AG20443 (cell line): ENCODE data around the gene EPHA3.

ENCODE experiments used
- DNase-seq: peaks from one replicate; pipeline ENCODE4 v3.0.0; 2012; ENCODE audit warnings: low spot score, mixed read lengths

The EPHA3 gene

DNA sequence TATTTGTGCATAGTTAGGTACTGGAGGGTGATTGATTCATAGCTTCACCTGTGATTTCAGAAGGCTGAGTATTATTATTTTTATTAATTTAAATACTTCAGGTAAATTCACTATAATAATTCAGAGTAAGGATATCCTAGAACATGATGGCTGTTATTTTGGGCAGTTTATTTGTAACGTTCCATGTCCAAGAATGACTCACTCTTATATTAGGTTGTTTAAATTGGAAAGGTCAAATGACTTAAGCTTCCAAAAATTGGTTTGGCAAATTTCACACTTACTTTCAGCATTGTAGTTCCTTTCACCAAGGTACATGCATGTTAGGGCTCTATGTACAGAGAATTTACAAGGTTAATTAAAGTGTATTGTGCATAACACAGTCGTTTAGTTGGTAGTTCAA, 120.2 kb downstream of the EPHA3 start:
- DNase-seq = no peak

DNA sequence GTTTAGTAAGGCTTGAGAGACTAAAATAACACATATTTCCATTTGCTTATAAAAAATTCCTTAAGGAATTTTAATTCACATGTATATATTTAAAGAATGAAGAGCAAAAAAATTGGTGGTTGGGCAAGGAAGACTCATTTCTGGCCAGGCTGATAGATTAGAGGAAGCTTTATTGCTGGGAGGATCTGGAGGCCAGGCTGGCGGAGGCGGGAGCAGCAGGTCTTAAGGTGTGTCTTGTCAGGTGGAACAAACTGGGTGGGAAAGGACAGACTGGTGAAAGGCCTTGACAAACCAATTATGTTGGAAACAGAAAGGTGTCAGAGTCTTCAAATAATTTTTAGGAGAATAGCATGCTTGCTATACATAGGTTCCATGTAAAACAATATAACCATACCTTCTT, 124.7 kb downstream of the EPHA3 start:
- DNase-seq = no peak

DNA sequence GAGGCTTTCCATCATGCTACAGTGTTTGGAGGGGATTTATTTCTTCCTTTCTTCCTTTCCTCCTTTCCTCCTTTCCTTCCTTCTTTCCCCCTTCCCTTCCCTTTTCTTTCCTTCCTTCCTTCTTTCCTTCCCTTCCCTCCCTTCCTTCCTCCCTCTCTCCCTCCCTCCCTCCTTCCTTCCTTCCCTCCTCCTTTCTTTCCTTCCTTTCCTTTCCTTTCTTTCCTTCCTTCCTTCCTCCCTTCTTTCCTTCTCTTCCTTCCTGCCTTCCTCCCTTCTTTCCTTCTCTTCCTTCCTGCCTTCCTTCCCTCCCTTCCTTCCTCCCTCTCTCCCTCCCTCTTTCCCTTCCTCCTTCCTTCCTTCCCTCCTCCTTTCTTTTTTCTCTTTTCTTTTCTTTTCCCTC, 127.2 kb downstream of the EPHA3 start:
- no peak for DNase-seq

DNA sequence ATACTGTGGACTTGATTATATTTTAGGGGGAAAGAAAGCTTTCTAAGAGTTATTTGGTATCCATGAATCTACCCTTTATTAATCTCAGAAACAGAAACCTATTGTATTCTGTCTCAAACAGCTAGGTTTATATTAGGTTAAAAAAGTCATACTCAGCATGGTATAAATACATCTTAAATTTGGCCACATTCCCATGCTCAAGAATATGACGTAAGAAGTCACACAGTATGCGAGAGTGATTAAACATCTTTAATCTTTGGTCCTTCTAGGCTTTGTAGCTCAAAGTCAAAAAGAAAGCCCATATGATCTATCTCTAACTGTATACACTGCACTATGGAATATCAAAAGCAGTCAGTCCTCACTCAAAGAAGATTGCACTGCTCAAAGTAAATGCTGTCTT, 131.4 kb downstream of the EPHA3 start:
- no peak for DNase-seq

DNA sequence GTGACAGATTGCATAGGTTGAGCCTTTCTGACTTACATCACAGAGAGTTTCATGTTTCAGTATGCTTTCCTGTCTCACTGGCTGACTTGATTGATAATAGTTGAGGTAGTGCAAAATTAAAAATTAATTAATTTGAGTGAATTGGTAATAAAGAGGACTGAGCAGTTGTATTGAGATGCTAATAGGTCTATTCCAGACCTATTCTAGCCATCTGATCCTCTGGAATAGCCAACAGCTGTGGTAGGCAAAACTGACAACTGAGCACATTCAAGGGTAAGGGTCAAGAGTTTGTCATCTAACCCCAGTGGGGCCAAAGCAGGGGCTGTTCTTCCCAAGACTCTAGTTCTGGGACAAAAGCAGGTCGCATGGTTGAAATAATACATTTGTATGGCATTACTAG, 132.4 kb downstream of the EPHA3 start:
- DNase-seq = no peak

DNA sequence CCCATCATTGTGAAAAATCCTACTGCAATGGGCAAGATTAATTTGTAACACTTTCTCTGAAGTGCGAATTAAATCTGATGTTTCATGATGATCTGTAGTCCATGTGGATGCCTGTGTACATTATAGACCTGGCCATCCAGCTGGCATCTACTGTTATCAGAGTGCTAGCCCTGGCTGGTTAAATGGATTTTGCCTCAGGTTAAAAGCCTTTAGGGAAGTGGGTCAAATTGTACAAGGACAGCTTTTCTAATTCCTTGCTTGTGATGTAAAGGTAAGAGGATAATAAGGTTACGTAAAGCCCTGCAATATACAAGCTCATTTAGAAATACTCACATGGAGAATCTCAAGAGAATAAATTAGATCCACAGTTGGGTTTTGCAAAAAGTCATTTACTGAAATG, 138.2 kb downstream of the EPHA3 start:
- DNase-seq = no peak

DNA sequence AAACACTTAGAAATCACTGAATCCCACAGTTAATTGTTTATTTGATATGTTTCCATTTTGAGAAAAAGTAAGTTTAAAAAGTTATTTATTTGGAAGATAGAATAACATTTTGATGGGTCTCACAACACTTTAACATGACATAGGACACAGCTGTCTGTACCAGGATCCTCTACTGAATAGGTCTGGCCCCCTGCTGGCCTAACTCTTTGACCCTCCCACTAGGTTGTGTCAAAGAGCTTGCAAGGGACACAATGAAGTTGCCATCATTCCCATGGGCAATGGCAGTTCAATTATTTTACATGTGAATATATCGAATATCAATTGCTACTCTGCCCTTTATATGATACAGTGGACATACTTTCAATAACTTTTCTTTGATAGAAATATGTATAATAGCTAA, 138.9 kb downstream of the EPHA3 start:
- DNase-seq = no peak

DNA sequence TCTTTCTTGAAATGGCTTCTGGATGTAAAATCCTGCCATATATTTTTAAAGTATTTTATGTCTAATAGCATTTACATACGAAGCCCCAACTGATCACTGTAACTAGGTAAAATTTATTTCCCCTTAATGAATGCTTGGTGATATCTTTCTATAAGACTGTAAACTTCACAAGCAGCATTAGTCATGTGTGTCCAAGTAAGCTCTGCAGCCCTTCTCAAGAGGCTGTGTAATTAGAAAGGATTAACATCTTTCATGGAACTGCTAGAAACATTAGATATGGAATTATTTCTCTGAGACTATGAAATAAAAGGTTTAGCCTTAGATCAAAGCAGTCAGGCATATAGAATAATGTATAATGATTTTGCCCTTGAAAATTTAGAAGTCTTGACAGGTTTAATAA, 143.3 kb downstream of the EPHA3 start:
- no peak for DNase-seq

DNA sequence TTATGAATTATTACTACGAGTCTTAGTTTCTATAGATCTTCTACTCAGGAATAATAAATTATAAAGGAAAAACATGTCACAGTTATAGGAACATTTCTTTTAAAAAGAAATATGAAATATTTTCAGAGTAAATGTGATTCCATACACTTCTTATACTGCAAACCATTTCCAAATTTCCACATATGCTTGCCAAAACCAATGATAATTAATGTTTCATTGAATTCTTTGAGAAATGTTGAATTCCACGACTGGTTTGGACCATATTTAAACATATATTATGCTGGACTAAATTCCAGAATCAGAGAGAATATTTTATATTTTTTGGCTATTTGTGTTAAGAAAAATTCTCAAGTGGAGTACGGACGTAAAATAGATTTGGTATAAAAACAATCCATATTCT, 144.6 kb downstream of the EPHA3 start:
- DNase-seq = no peak

DNA sequence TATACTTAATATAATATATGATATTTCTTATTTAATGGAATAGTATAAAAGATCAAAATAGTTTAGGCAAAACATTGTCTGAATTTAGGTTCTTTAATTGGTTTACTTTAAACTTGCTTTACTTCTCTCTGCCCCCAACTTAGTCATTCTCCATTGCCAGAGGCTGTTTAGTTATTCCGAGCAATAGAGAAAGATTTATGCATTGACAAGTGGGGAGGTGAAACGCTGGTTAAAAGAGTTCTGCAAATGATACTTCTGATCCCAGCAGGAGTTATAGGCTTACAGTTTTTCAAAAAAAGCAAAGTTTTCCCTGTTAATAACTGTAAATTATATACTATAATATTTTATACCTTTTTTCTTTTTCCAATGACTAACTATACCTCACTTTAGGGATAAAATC, 145.4 kb downstream of the EPHA3 start:
- no peak for DNase-seq

DNA sequence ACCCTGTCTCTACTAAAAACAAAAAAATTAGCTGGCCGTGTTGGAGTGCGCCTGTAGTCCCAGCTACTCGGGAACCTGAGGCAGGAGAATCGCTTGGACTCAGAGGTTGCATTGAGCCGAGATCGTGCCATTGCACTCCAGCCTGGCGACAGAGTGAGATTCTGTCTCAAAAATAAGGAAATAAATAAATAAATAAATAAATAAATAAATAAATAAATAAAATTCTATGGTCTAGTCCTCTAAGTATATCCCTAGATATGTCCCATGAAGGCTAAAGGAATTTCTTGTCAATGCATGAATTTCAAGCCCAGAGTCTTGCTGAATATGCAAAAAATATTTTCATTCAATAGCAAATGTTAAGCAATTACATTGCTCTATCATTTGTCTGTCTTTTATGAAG, 149.0 kb downstream of the EPHA3 start:
- DNase-seq = no peak

DNA sequence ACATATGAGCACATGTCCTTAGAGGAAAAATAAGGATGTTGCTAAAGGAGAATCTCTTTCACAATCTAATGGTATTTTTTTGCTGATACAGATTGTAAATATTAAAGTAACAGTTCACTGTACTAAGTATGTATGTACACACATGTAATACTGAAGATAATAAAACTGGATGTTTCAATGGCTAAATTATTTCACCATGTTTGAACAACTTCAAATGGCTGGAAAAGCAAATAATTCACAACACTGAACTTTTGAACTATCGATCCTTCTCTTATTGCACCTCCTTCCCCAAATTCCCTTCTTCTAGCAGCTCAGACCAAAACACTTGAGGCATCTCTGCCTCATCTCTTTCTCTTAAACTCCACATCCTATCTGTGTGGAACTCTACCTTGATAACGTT, 149.5 kb downstream of the EPHA3 start:
- no peak for DNase-seq

DNA sequence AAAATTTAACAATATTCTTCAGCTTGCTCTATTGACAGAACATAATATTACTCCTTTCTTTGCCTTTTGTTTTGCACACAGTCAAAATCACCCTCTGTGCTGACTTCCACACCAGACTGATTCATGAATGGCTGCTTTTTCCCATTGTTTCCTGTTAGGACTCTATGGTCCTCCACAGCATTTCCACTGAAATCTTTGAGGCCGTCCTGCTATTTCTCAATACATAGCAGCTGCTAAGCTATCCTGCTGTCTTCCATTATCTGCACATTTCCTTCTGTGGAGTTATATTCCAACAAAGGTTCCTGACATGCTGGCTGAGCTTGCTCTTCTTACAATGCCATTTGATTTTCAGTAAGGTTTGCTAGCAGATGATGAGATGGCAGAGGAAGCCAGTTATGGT, 153.3 kb downstream of the EPHA3 start:
- DNase-seq = no peak

DNA sequence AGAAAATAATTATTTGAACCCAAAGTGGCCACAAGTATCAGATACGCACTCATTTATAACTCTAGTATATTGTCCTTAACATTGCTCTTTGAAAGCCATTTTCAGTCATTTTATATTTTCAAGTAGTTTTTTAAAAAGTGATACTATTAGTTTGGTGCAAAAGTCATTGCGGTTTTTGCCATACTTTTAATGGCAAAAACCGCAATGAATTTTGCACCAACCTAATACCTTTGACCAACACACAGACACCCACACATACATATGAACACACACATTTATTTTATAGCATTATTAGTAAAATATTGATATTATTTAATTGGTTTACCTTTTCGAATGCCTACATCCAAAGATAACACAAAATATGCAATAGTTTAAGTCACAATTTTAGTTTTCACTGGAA, 154.3 kb downstream of the EPHA3 start:
- no peak for DNase-seq

DNA sequence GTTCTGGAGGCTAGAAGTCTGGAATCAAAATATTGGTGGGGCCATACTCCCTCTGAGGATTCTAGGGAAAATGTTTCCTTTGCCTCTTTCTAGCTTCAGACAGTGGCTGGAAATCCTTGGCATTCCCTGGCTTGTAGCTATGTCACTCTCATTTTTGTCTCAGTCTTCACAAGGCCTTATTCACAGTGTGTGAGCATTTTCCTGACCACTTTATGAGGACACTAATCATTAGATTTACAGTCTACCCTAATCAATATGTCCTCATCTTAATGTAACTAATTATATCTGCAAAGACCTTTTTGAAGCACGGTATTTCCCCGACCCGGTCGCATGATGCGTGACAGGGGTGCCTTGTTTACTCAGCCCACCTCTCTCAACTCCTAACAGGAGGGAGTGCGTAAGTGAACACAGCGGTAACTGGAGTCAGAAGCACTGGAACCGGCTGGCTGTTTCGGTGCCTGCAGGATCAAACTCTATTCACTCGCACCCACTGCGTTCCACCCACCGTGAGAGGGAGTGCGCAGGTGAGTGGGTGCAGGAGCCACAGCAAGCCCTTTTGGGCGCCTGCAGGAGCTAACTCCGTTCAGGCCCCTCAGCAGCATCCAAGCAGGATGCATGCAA, 155.0 kb downstream of the EPHA3 start:
- no peak for DNase-seq

DNA sequence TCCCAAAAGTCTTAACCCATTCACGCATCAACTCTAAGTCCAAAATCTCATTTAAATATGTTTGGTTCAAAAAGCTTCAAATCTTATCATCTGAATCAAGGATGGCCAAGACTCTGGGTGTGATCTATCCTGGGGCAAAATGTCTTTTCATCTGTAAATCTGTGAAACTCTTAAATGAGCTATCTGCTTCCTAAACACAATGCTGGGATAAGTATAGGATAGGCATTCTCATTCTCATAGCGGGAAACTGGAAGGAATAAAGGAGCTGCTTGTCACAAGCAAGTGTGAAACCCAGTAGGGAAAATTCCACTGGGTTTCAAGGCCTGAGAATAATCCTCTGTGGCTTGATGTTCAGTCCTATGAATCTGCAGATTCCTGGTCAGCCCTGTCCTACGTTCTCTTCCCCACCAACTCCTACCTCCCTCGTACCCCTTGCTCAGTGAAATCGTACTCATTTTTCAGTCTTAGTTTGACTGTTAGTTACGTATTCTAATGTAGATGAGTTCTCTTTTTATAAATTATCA, 156.7 kb downstream of the EPHA3 start:
- no peak for DNase-seq

DNA sequence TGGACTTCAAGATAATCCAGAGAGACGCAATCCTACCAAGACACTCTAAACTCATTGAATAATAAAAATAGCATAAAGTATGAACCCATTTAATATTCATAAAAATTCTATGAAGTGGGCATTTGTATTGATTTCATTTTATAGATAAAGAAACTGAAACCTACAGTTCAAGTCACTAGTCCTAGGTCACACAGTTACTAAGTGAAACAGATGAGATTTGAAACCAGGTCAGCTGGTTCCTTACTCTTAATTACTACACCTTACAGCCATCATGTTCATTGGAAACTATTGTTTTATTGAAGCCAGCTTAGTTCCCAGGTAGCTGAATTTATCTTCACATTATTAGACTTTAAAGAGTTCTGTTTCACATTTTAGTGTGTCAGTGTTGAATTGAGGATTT, 158.7 kb downstream of the EPHA3 start:
- DNase-seq = no peak

DNA sequence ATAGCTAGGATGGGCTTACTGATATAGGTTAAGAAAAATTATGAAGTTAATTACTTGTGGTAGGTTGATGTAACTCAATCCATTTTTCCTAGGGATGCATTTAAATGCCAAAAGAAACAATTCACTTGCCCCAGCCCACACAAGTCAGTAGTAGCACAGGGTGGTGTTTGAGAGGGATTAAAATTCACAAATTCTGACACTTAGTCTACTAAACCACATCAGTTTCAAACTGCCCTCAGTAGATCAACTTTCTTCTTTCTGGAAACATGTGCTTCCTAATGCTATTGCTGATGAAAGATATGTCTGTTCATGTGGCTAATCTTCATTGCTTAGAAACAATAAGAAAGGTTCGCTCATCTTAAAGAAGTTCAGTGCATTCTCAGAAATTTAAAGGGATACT, 160.6 kb downstream of the EPHA3 start:
- DNase-seq = no peak

DNA sequence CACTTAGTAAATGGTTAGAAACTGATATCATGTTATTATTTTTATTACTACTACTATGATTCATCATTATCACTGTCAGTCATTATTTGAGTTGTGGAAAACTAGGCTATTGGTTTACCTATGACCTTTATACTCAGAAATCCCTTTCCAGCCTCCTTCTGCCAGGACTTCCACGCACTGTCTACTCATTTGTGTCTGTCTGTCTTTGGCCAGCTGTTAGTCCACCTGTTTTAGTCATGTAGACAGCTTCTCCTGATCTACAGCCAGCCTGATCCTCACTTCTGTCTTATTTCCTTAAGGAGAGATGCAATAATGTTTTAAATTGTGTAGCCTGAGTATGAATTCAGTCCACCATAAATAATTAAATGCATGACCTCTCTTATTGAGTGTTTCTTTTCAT, 162.8 kb downstream of the EPHA3 start:
- no peak for DNase-seq

DNA sequence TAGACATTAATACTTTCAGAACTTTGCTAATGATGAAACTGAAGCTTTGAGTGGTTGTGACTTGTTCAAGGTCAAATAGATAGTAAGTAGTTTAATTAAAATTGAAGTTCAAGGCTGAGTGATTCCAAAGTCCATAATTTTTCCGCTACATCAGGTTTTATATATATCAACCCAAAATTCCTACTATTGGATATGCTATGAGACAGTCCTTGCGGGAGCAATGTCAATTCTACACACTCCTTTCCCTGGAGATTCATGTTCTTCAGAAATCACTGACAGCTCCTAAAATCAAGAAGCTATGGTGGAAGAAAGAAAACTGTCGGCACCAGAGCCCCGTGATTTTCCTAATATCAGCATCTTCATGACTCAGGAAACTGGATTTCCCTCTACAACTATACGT, 167.6 kb downstream of the EPHA3 start:
- no peak for DNase-seq

DNA sequence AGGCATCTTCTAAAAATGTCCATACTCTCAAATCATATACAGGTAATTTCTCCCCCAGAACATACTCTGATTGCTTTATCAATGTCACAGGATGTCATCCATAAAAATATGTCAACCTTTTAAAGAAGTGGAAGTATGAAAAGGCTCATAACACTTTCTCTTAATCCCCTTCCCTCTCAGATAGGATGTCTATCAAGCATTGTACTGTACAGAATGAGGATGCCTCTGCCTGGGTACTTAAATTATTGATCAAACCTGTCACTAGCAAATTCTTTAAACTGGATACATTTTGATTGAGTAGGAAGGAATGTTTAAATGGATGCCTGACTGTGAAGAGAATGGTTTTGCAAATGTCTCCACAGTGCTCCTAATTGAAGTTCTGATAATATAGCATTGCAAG, 168.7 kb downstream of the EPHA3 start:
- no peak for DNase-seq

DNA sequence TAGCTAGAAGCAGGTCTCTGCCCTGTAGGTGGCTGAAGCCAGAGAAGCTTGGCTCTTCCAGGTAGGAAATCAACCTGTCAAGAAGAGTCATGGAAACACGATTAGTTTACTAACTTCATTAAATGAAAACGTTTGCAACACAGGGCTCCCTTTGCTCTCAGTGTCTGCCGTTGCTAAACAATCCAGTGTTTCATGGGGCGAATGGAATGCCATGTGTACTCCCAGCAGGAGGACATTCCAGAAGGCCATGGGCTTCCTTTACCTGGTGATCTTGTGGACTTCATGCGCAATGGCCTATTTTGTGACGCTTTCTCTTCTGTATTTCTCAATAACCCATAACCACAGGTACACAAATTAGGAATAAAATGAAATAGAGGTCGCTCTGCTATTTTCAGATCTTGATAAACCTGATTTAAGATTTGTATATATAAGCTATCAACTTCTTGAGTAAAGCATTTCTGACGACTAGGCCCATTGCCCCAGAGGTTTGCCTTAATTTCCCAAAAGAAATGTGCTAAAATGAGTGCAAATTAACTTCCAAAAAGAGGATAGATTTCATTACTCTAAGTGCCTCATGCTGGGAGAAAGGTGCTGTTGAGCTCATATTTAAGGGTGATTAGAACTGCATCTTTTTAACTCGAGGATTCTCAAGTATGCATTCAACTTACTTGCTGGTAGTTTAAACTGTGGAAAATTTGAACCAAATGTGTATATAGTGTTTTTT, 171.0 kb downstream of the EPHA3 start:
- DNase-seq = no peak

DNA sequence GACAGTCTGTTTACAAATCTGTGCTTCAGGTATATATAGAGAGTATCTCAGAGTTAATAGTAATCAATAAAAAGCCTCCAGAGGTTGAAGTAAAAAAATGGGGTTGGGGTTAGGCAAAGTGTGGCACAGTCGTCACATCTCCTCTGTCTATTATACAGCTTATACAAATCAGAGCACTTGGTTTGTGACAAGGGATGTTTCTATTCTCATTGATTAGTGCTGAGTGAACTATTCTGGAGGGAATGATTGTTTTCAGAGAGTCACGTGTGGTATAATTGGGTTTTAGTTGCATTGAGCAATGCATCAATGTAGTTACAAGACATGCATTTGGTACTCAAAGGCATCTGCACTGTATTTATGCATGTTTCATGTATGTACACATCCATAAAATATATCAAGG, 172.9 kb downstream of the EPHA3 start:
- DNase-seq = no peak

DNA sequence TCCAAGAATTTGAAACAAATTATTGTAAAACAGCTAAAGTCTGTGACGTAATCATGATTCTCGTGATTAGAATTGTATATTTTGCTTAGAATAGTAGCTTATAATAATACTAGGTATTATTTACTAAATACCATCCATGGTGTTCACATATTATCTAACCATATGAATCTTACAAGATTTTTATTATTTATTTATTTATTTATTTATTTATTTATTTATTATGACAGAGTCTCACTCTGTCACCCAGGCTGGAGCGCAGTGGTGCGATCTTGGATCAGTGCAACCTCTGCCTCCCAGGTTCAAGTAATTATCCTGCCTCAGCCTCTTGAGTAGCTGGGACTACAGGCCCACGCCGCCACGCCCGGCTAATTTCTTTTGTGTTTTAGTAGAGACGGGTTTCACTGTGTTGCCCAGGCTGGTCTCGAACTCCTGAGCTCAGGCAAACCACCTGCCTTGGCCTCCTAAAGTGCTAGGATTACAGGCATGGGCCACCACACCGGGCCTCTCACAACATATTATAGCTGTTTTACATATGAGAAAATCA, 173.5 kb downstream of the EPHA3 start:
- DNase-seq = no peak
